SK-N-SH treated with all-trans-retinoic acid at 6 μM for 48 hours (cell line): ENCODE results near the gene EEF1G.

ENCODE experiments used
- BACH2 ChIP-seq: fragments of 250-450 bp; sonication (Bioruptor Pico); IDR thresholded peaks from 2 replicates; pipeline ENCODE4 v1.9.0; 2021; ENCODE audit warnings: mild to moderate bottlenecking, borderline replicate concordance
- CREB5 ChIP-seq: fragments of 250-450 bp; sonication (Bioruptor Pico); IDR thresholded peaks from 2 replicates; pipeline ENCODE4 v1.5.1; 2020; ENCODE audit warnings: low read depth, mild to moderate bottlenecking, moderate library complexity
- PATZ1 ChIP-seq: fragments of 250-450 bp; sonication (Bioruptor Pico); IDR thresholded peaks from 2 replicates; pipeline ENCODE4 v1.8.0; 2020; ENCODE audit warnings: mild to moderate bottlenecking, moderate library complexity, borderline replicate concordance
- POU6F1 ChIP-seq: fragments of 250-450 bp; sonication (Bioruptor Pico); IDR thresholded peaks from 2 replicates; pipeline ENCODE4 v1.8.0; 2021; ENCODE audit warnings: low read depth, mild to moderate bottlenecking, moderate library complexity, borderline replicate concordance
- TSHZ2 ChIP-seq: fragments of 250-450 bp; sonication (Bioruptor Pico); IDR thresholded peaks from 2 replicates; pipeline ENCODE4 v1.5.0; 2020; ENCODE audit warnings: mild to moderate bottlenecking, moderate library complexity

GRCh38 chr11:62543680-62544444 lies 29.8 kb downstream of the EEF1G start:
- TF ChIP-seq BACH2 (CRISPR knock-in tag) (no peak), CREB5 (CRISPR knock-in tag) (no peak), POU6F1 (no peak), PATZ1 (no peak), TSHZ2 (CRISPR knock-in tag) (no peak)
